Caki2 (cell line): ENCODE data around the gene SYT14. TPM values are rescaled to one million over a fixed set of nuclear protein-coding genes. Genes with fewer than 3 reads are reported as not detected.
"Not testable (repeated sequence)": the region's sequence is repeated elsewhere in the genome, so short reads cannot be mapped to it uniquely, and the experiment has no call there.

Experiments used
- DNase-seq: peaks from one replicate; pipeline ENCODE4 v3.0.0-alpha.2; 2015; ENCODE audit warnings: low read depth
- in situ Hi-C: cut with HindIII; loops from 2 replicates; pipeline ENCODE4 v1.10.0; 2016; ENCODE audit warnings: low sequenced_read_pairs, low pct_unique_long_range_greater_than_20kb, mixed read lengths
- total RNA-seq: library from RNA; depleted of rRNA; stranded (reverse); fragments of >200 nt; shearing (Covaris generic); gene quantifications from 2 replicates; pipeline ENCODE4 v1.2.3, GENCODE V29; 2014; ENCODE audit warnings: low replicate concordance

The SYT14 gene
- total RNA-seq, 1 experiment from 2014 or later = not detected

GRCh38 chr1:210001751-210002150, 63.7 kb downstream of the SYT14 start:
- in situ Hi-C loops = no loop called here
- DNase-seq = no peak

GRCh38 chr1:210003501-210003900, 65.5 kb downstream of the SYT14 start:
- in situ Hi-C loops = no loop called here
- DNase-seq = no peak

GRCh38 chr1:210010161-210010560, 72.1 kb downstream of the SYT14 start:
- in situ Hi-C loops = no loop called here

GRCh38 chr1:210021145-210021860, 83.3 kb downstream of the SYT14 start:
- no peak for DNase-seq
- in situ Hi-C loops = no loop called here

More at GRCh38 chr1:210010161-210010560, 72.1 kb downstream of the SYT14 start:
- DNase-seq = no peak

- no peak for DNase-seq
- in situ Hi-C loops = no loop called here
Observed at GRCh38 chr1:210022044-210022443, 84.0 kb downstream of the SYT14 start.

- in situ Hi-C loops = no loop called here
- no peak for DNase-seq
Observed at GRCh38 chr1:210024282-210024681, 86.3 kb downstream of the SYT14 start.

GRCh38 chr1:210024996-210025395, 87.0 kb downstream of the SYT14 start:
- in situ Hi-C loops = no loop called here
- no peak for DNase-seq

- in situ Hi-C loops = no loop called here
- no peak for DNase-seq
Observed at GRCh38 chr1:210025870-210026269, 87.9 kb downstream of the SYT14 start.

GRCh38 chr1:210027994-210028393, 90.0 kb downstream of the SYT14 start:
- no peak for DNase-seq
- in situ Hi-C loops = no loop called here

GRCh38 chr1:210031473-210031872, 93.5 kb downstream of the SYT14 start:
- in situ Hi-C loops = no loop called here
- DNase-seq = no peak

GRCh38 chr1:210043058-210043457, 105.0 kb downstream of the SYT14 start:
- in situ Hi-C loops = no loop called here
- DNase-seq = no peak

- no peak for DNase-seq
- in situ Hi-C loops = loop anchor here (5.0 kb wide), 1 partner anchor 53 kb away; no protein-coding TSS in a partner anchor
Observed at GRCh38 chr1:210049616-210050015, 111.6 kb downstream of the SYT14 start.

- in situ Hi-C loops = loop anchor here (5.0 kb wide), 1 partner anchor 52 kb away; no protein-coding TSS in a partner anchor
- DNase-seq = not testable (repeated sequence)
Observed at GRCh38 chr1:210050491-210050890, 112.5 kb downstream of the SYT14 start.

GRCh38 chr1:210053126-210053525, 115.1 kb downstream of the SYT14 start:
- in situ Hi-C loops = loop anchor here (5.0 kb wide), 1 partner anchor 49 kb away; no protein-coding TSS in a partner anchor
- no peak for DNase-seq

- in situ Hi-C loops = no loop called here
- DNase-seq = no peak
Observed at GRCh38 chr1:210057593-210057992, 119.6 kb downstream of the SYT14 start.

- in situ Hi-C loops = no loop called here
- no peak for DNase-seq
Observed at GRCh38 chr1:210061992-210062391, 124.0 kb downstream of the SYT14 start.

GRCh38 chr1:210070531-210070930, 132.5 kb downstream of the SYT14 start:
- no peak for DNase-seq
- in situ Hi-C loops = no loop called here

- DNase-seq = no peak
- in situ Hi-C loops = no loop called here
Observed at GRCh38 chr1:210072129-210072528, 134.1 kb downstream of the SYT14 start.

GRCh38 chr1:210072896-210073504, 135.0 kb downstream of the SYT14 start:
- no peak for DNase-seq
- in situ Hi-C loops = no loop called here

- in situ Hi-C loops = no loop called here
- DNase-seq = no peak
Observed at GRCh38 chr1:210074904-210075303, 136.9 kb downstream of the SYT14 start.
